ENCODE results near the gene RYR1. TPM values are rescaled to one million over a fixed set of nuclear protein-coding genes. Genes with fewer than 3 reads are reported as not detected.
"Not testable (repeated sequence)": the region's sequence is repeated elsewhere in the genome, so short reads cannot be mapped to it uniquely, and the experiment has no call there.

RYR1 gene
- total RNA-seq, 4 donors from 2014 or later, result under 0.01 to 6.2 (median 3.5) TPM; not detected in 1

GRCh38 chr19:38508507-38508906 is 75.0 kb downstream of the RYR1 start:
- Histone ChIP-seq H3K27me3 (no peaks in the 10 kb centered on the region), H3K4me3 (no peak overlapping the region), H3K4me1 (no peaks in the 10 kb centered on the region), H3K36me3 (no peaks in the 10 kb centered on the region), H3K27ac (no peak overlapping the region), H3K9me3 (no peaks in the 10 kb centered on the region)
- no peak for DNase-seq
- intact Hi-C loops (cut with DNase I; ENCODE audit: low total_unique reads), result no loop called here
- no peak for TF ChIP-seq POLR2A (IDR thresholded peaks at IDR 0.05)
- TF ChIP-seq CTCF (IDR thresholded peaks at IDR 0.05), result no peak

- H3K27ac ChIP-seq, result no peak overlapping the region
- no peaks in the 10 kb centered on the region for H3K36me3 ChIP-seq
- H3K4me3 ChIP-seq, result no peak overlapping the region
- intact Hi-C loops (cut with DNase I; ENCODE audit: low total_unique reads), result no loop called here
- no peaks in the 10 kb centered on the region for H3K27me3 ChIP-seq
- H3K4me1 ChIP-seq, result no peaks in the 10 kb centered on the region
- DNase-seq, result no peak
- H3K9me3 ChIP-seq, result no peaks in the 10 kb centered on the region
- TF ChIP-seq CTCF (IDR thresholded peaks at IDR 0.05) (no peak), POLR2A (IDR thresholded peaks at IDR 0.05) (no peak)
Measured at GRCh38 chr19:38509027-38509426, 75.5 kb downstream of the RYR1 start.

GRCh38 chr19:38511074-38511708 is 77.7 kb downstream of the RYR1 start:
- no peak for DNase-seq
- intact Hi-C loops (cut with DNase I; ENCODE audit: low total_unique reads), result no loop called here
- TF ChIP-seq CTCF (IDR thresholded peaks at IDR 0.05), result no peak
- no peak for TF ChIP-seq POLR2A (IDR thresholded peaks at IDR 0.05)
- Histone ChIP-seq H3K4me1 (no peaks in the 10 kb centered on the region), H3K9me3 (no peaks in the 10 kb centered on the region), H3K4me3 (no peak overlapping the region), H3K36me3 (no peaks in the 10 kb centered on the region), H3K27ac (no peak overlapping the region), H3K27me3 (no peaks in the 10 kb centered on the region)

- intact Hi-C loops (cut with DNase I; ENCODE audit: low total_unique reads), result no loop called here
- TF ChIP-seq POLR2A (IDR thresholded peaks at IDR 0.05), result no peak
- no peaks in the 10 kb centered on the region for H3K9me3 ChIP-seq
- H3K4me1 ChIP-seq, result no peaks in the 10 kb centered on the region
- no peak for DNase-seq
- no peak overlapping the region for H3K27ac ChIP-seq
- H3K4me3 ChIP-seq, result no peak overlapping the region
- H3K36me3 ChIP-seq, result no peaks in the 10 kb centered on the region
- no peaks in the 10 kb centered on the region for H3K27me3 ChIP-seq
Measured at GRCh38 chr19:38512277-38512676, 78.8 kb downstream of the RYR1 start.

GRCh38 chr19:38513156-38513555 is 79.7 kb downstream of the RYR1 start:
- DNase-seq; H3K9me3 ChIP-seq; H3K4me1 ChIP-seq; intact Hi-C loops (cut with DNase I; ENCODE audit: low total_unique reads); H3K27me3 ChIP-seq; H3K27ac ChIP-seq; H3K4me3 ChIP-seq; H3K36me3 ChIP-seq: not testable (repeated sequence)

- intact Hi-C loops (cut with DNase I; ENCODE audit: low total_unique reads), result no loop called here
Measured at GRCh38 chr19:38513762-38514167, 80.3 kb downstream of the RYR1 start.

More at GRCh38 chr19:38513762-38514167, 80.3 kb downstream of the RYR1 start:
- no peak for DNase-seq
- Histone ChIP-seq H3K27ac (no peak overlapping the region), H3K27me3 (no peaks in the 10 kb centered on the region), H3K9me3 (no peaks in the 10 kb centered on the region), H3K4me1 (no peaks in the 10 kb centered on the region), H3K4me3 (no peak overlapping the region), H3K36me3 (no peaks in the 10 kb centered on the region)
- TF ChIP-seq POLR2A (IDR thresholded peaks at IDR 0.05) (no peak), CTCF (IDR thresholded peaks at IDR 0.05) (no peak)
